GM19351 (cell line): ENCODE results near the gene NAA50.

Source experiments
- ATAC-seq: cut with Tn5 transposase; IDR thresholded peaks from one replicate; pipeline ENCODE4 v1.9.1; 2021; ENCODE audit warnings: mild to moderate bottlenecking, moderate library complexity; ENCODE audit not compliant: unreplicated experiment

Gene NAA50

GRCh38 chr3:113743006-113743630, 2.9 kb downstream of the NAA50 start:
- no peak for ATAC-seq

GRCh38 chr3:113741620-113742019, 4.4 kb downstream of the NAA50 start:
- no peak for ATAC-seq

DNA sequence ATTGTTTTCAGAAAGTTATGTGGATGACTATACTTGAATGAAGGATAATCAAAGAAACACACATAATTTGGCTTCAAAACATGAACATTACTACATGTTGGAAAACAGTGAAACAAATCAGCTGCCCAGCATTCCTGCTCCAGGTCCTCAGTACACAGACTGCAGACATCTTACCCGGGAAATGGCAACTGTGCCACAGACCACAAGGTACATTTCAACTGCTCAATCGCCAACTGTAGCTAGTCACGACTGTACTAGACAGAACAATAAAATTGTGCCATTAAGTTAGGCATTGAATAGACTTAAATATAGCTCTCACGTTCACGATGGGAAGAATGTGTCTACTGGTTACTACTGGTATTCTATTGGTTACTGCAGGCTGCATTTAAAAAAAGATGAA, 5.0 kb downstream of the NAA50 start:
- ATAC-seq: no peak

GRCh38 chr3:113736548-113737089, 9.4 kb downstream of the NAA50 start:
- peak; percentile 87 for ATAC-seq

DNA sequence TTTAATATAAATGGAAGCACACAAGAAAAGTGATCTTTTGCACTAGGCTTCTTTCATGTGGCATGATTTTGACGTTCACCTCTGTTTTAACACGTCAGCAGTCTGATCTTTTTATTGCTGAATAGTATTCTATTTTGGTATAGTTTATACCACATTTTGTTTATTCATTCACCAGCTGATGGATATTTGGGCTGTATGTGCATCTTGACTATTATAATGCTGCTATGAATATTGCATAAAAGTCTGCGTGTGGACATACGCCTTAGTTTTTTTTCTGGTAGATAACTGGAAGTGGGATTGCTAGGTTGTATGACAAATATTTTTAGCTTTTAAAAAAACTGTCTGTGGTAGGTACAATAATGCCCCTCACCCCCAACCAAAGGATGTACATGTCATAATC, 14.4 kb downstream of the NAA50 start:
- ATAC-seq: no peak

DNA sequence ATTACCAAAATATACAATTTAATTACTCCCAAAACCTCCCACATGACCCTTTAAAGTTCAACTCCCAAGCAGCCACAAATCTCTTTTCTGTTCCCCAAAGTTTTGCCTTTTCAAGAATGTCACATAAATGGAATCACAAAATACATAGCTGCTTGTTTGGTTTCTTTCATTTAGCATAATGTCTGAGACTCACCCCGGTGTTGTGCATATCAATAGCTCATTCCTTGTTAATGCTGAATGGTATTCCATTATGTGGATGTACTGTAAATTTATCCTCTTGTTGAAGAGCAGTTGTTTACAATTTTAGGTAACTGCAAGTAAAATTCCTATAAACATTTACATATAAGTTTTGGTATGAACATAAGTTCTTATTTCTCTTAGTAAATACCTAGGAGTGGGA, 15.5 kb downstream of the NAA50 start:
- ATAC-seq: no peak

DNA sequence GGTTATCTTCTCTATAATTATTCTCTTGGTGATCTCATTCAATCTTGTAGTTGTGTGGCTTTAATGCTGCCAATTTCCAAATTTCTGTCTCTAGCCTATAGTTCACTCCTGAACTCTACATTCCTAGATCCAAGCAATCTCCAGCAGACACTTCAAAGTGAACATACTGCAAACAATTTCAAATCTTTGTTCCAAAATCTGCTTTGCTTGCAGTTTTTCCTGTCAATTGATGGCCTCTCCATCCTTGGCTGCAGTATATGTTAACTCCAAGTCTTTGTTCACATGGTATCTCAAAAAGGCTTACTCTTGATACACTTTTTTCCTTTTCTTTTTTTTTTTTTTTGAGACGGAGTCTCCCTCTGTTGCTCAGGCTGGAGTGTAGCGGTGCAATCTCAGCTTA, 17.4 kb downstream of the NAA50 start:
- no peak for ATAC-seq

DNA sequence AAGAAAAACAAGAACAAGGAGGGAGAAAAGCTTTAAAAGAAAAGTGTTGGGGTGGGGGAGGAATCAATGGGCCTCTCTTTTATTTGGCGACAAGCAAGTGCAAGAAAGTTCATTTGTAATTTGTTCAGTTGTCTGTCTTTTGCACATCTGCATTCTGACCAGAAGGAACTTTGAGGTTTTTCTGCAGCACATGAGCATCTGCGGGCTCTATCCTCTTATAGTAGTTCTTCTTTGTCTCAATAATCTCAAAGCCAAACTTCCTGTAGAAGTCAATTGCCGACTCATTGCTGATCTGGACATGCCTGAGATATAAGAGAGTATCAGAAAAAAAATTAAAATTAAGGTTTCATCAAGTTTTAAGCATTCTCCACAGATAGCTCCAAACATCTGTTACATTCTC, 24.4 kb downstream of the NAA50 start:
- ATAC-seq: no peak

- ATAC-seq: no peak
These were observed 26.3 kb downstream of the NAA50 start for GRCh38 chr3:113719758-113720157.

- no peak for ATAC-seq
These were observed 26.8 kb downstream of the NAA50 start for GRCh38 chr3:113719294-113719693.

- no peak for ATAC-seq
These were observed 28.2 kb downstream of the NAA50 start for GRCh38 chr3:113717818-113718217.

GRCh38 chr3:113717308-113717707, 28.7 kb downstream of the NAA50 start:
- no peak for ATAC-seq

GRCh38 chr3:113714702-113715101, 31.3 kb downstream of the NAA50 start:
- no peak for ATAC-seq

- ATAC-seq: no peak
These were observed 33.9 kb downstream of the NAA50 start for GRCh38 chr3:113712129-113712528.

DNA sequence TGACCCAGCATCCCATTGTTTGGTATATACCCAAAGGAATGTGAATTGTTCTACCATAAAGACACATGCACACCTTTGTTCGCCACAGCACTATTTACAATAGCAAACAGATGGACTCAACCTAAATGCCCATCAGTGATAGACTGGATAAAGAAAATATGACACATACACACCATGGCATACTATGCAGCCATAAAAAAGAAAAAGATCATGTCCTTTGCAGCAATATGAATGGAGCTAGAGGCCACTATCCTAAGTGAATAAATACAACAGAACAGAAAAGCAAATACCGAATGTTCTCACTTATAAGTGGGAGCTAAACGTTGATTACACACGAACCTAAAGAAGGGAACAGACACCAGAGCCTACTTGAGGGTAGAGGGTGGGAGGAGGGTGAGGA, 38.2 kb downstream of the NAA50 start:
- ATAC-seq: no peak

DNA sequence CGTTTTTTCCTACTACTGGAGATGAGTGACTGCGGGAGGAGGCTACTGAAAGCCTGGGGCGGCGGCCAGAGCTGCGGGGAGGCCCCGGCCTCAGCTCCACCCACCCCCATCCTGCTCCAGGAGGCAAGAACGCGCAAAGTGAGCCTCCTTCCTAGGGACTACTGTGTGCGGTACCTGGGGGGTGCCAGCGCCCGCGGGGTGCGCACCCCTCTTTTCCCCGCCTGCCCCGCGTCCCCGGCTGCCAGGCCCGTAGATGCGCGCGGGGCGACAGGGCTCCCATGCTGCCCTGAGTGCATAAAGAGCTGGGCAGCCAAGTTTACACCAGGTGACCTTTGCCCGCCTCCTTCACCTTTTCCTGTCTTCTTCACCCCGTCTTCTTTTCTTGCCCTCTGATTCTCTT, 47.1 kb downstream of the NAA50 start:
- ATAC-seq: no peak

- no peak for ATAC-seq
These were observed 47.8 kb downstream of the NAA50 start for GRCh38 chr3:113698213-113698742.

- no peak for ATAC-seq
These were observed 48.5 kb downstream of the NAA50 start for GRCh38 chr3:113697500-113698090.

GRCh38 chr3:113696658-113697499, 49.2 kb downstream of the NAA50 start:
- peak; percentile 89 for ATAC-seq

GRCh38 chr3:113695786-113696645, 50.0 kb downstream of the NAA50 start, which contains the start of gene USF3:
TSS of gene USF3 (minus strand) at chr3:113696642. CDS start at chr3:113674878, 21,764 bp downstream.
- ATAC-seq: peak; percentile 57

DNA sequence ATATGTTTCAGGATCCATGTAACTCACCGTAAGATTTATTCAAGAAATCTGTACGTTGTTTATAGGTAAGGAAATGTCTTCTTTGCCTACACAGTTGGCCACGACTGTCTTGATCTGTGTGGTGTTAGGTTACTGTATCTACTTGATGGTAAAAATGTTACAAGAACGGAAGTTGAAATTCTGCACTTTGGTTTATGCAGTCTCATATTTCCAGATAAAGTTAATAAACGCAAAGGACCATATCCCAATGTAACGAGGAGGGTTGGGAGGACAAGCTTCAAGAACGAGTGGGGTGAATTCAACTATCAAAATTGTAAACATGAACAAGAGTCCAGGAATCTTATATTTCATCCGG, 50.6 kb downstream of the NAA50 start:
- ATAC-seq: no peak
